H1 (cell line): Measurements from ENCODE around the gene PIP4K2C. TPM values are rescaled to one million over a fixed set of nuclear protein-coding genes. Genes with fewer than 3 reads are reported as not detected.

Source experiments
- CTCF ChIA-PET: fragments of 300-600 bp; sonication (Branson Sonifier 250); formaldehyde crosslinking; loops from one replicate; lab custom pipeline; 2021; ENCODE audit not compliant: partially characterized antibody; lab: Charles Lee
- POLR2A ChIA-PET: fragments of 300-600 bp; sonication (Branson Sonifier 250); formaldehyde crosslinking; loops from one replicate; lab custom pipeline; 2021; ENCODE audit warnings: inconsistent platforms; ENCODE audit not compliant: partially characterized antibody; lab: Charles Lee
- DNase-seq, 2 experiments: peaks; one replicate each; pipeline versions ENCODE4 v3.0.0 to v3.0.0-alpha.2; 2010 to 2022; ENCODE audit warnings: low spot score in 2 of 2, low read depth in 1 of 2, mixed read lengths in 1 of 2
- FAIRE-seq: peaks from 2 replicates; lab custom pipeline; 2011; peaks lifted over from hg19 to GRCh38; lab: Jason Lieb, UNC
- H2AFZ ChIP-seq: 2 replicates; pipeline ENCODE4 v1.8.1; 2012; ENCODE audit warnings: low read length, inconsistent platforms
- H2AK5ac ChIP-seq: 2 replicates; pipeline ENCODE4 v1.6.1; 2013; ENCODE audit warnings: low read depth, low read length
- H2BK120ac ChIP-seq: replicated peaks from 2 replicates; pipeline ENCODE3; 2013; ENCODE audit warnings: low read depth, low read length, inconsistent platforms
- H2BK12ac ChIP-seq: 2 replicates; pipeline ENCODE4 v1.6.1; 2013; ENCODE audit warnings: low read depth, low read length
- H2BK15ac ChIP-seq: 2 replicates; pipeline ENCODE4 v1.6.1; 2013; ENCODE audit warnings: low read length
- H2BK20ac ChIP-seq: 2 replicates; pipeline ENCODE4 v1.6.1; 2013; ENCODE audit warnings: low read length
- H2BK5ac ChIP-seq: 2 replicates; pipeline ENCODE4 v1.6.1; 2013; ENCODE audit warnings: low read depth, low read length
- H3K14ac ChIP-seq: 2 replicates; pipeline ENCODE4 v1.6.1; 2013; ENCODE audit warnings: inconsistent platforms; ENCODE audit not compliant: insufficient read length
- H3K18ac ChIP-seq: 2 replicates; pipeline ENCODE4 v1.6.1; 2013; ENCODE audit warnings: low read length; ENCODE audit errors: extremely low read depth
- H3K23ac ChIP-seq: 2 replicates; pipeline ENCODE4 v1.6.1; 2013; ENCODE audit warnings: inconsistent platforms; ENCODE audit not compliant: insufficient read length
- H3K23me2 ChIP-seq: 2 replicates; pipeline ENCODE4 v1.6.1; 2013; ENCODE audit warnings: low read depth, low read length
- H3K27ac ChIP-seq: 2 replicates; pipeline ENCODE4 v1.6.1; 2011; ENCODE audit warnings: low read depth, low read length, inconsistent platforms
- H3K27me3 ChIP-seq, 4 experiments: replicated peaks in 1 of 4; 1 replicate in 1 of 4; 2 replicates in 3 of 4; pipeline versions ENCODE4 v1.6.1 to v1.8.1; 2011 to 2013; ENCODE audit warnings: low read length in 3 of 4, mild to moderate bottlenecking in 3 of 4, inconsistent platforms in 2 of 4, mixed read lengths in 2 of 4, moderate library complexity in 1 of 4; ENCODE audit not compliant: control insufficient read depth in 3 of 4, insufficient read depth in 3 of 4; ENCODE audit errors: extremely low read depth in 1 of 4
- H3K36me3 ChIP-seq, 4 experiments: 2 replicates each; pipeline versions ENCODE4 v1.6.1 to v1.8.1; 2011 to 2013; ENCODE audit warnings: mild to moderate bottlenecking in 4 of 4, low read length in 3 of 4, moderate library complexity in 2 of 4, control low read depth in 1 of 4, inconsistent platforms in 1 of 4; ENCODE audit not compliant: insufficient read depth in 4 of 4, control insufficient read depth in 2 of 4
- H3K4ac ChIP-seq: replicated peaks from 2 replicates; pipeline ENCODE3; 2013; ENCODE audit warnings: low read length, low read depth, mixed read lengths, inconsistent platforms; ENCODE audit not compliant: insufficient read length
- H3K4me1 ChIP-seq, 4 experiments: replicated peaks in 1 of 4; 1 replicate in 1 of 4; 2 replicates in 3 of 4; pipeline versions ENCODE4 v1.6.1 to v1.8.1; 2011 to 2013; ENCODE audit warnings: low read length in 3 of 4, inconsistent platforms in 2 of 4, mixed read lengths in 1 of 4; ENCODE audit not compliant: insufficient read depth in 4 of 4, control insufficient read depth in 3 of 4
- H3K4me2 ChIP-seq, 2 experiments: 2 replicates each; pipeline versions ENCODE4 v1.6.1 to v1.8.1; 2011 to 2013; ENCODE audit warnings: low read depth in 2 of 2, low read length in 2 of 2, control low read depth in 1 of 2, inconsistent platforms in 1 of 2, mild to moderate bottlenecking in 1 of 2; ENCODE audit not compliant: insufficient read depth in 1 of 2
- H3K4me3 ChIP-seq, 4 experiments: fragments of 200-600, 300-600 bp in 1 of 4; sonication (generic), shearing (Covaris generic), sonication (Bioruptor Twin) in 1 of 4; 2 replicates each; pipeline versions ENCODE4 v1.5.1 to v1.8.1; 2011 to 2016; ENCODE audit warnings: low read length in 4 of 4, low read depth in 3 of 4, control low read depth in 2 of 4, inconsistent platforms in 2 of 4, mild to moderate bottlenecking in 2 of 4, mixed read lengths in 1 of 4, moderate library complexity in 1 of 4; ENCODE audit not compliant: insufficient read depth in 2 of 4; ENCODE audit errors: extremely low read depth in 1 of 4
- H3K56ac ChIP-seq: replicated peaks from 2 replicates; pipeline ENCODE3; 2013; ENCODE audit warnings: low read depth, mild to moderate bottlenecking, mixed read lengths, low read length, inconsistent platforms; ENCODE audit not compliant: insufficient read length
- H3K79me1 ChIP-seq: 2 replicates; pipeline ENCODE4 v1.6.1; 2013; ENCODE audit warnings: low read depth, low read length, control low read depth
- H3K79me2 ChIP-seq, 2 experiments: 2 replicates each; pipeline versions ENCODE4 v1.6.1 to v1.8.1; 2012 to 2013; ENCODE audit warnings: low read length in 2 of 2, mild to moderate bottlenecking in 2 of 2, inconsistent platforms in 1 of 2; ENCODE audit not compliant: insufficient read depth in 2 of 2, control insufficient read depth in 1 of 2
- H3K9ac ChIP-seq, 4 experiments: replicated peaks in 1 of 4; 1 replicate in 1 of 4; 2 replicates in 3 of 4; pipeline versions ENCODE4 v1.6.1 to v1.8.1; 2011 to 2013; ENCODE audit warnings: low read depth in 3 of 4, low read length in 3 of 4, control low read depth in 2 of 4, mild to moderate bottlenecking in 2 of 4, moderate library complexity in 2 of 4, inconsistent platforms in 1 of 4; ENCODE audit errors: extremely low read depth in 1 of 4
- H3K9me3 ChIP-seq, 2 experiments: 2 replicates each; pipeline versions ENCODE4 v1.6.1 to v1.8.1; 2012 to 2013; ENCODE audit warnings: mild to moderate bottlenecking in 2 of 2, moderate library complexity in 2 of 2, control low read depth in 1 of 2, inconsistent platforms in 1 of 2, low read depth in 1 of 2, low read length in 1 of 2, mixed read lengths in 1 of 2; ENCODE audit not compliant: insufficient read depth in 2 of 2
- H4K20me1 ChIP-seq, 2 experiments: replicated peaks in 1 of 2; 2 replicates each; pipeline versions ENCODE3 to v1.8.1; 2011 to 2013; ENCODE audit warnings: inconsistent platforms in 2 of 2, low read length in 2 of 2, mild to moderate bottlenecking in 1 of 2; ENCODE audit not compliant: insufficient read depth in 2 of 2, control insufficient read depth in 1 of 2
- H4K5ac ChIP-seq: 2 replicates; pipeline ENCODE4 v1.6.1; 2013; ENCODE audit warnings: low read length, low read depth, mixed read lengths, inconsistent platforms; ENCODE audit not compliant: insufficient read length
- H4K8ac ChIP-seq: 2 replicates; pipeline ENCODE4 v1.8.0; 2013; ENCODE audit warnings: mild to moderate bottlenecking, moderate library complexity, low read length, inconsistent platforms; ENCODE audit not compliant: insufficient read depth; ENCODE audit errors: extremely low read depth
- H4K91ac ChIP-seq: replicated peaks from 2 replicates; pipeline ENCODE3; 2013; ENCODE audit warnings: low read length, mixed read lengths, inconsistent platforms; ENCODE audit not compliant: insufficient read length
- BACH1 ChIP-seq: IDR thresholded peaks from 2 replicates; pipeline ENCODE4 v1.6.1; 2012; ENCODE audit warnings: low read length, improper control_type of control experiment
- BCL11A ChIP-seq, 2 experiments: IDR thresholded peaks; one replicate each; pipeline ENCODE4 v1.6.1; 2011; ENCODE audit warnings: low read depth in 2 of 2, low read length in 2 of 2, mild to moderate bottlenecking in 2 of 2
- GABPA ChIP-seq: IDR thresholded peaks from 2 replicates; pipeline ENCODE4 v1.6.1; 2011; ENCODE audit warnings: mild to moderate bottlenecking, low read length, moderate library complexity, borderline replicate concordance; ENCODE audit not compliant: insufficient read depth
- MAFK ChIP-seq: IDR thresholded peaks from 2 replicates; pipeline ENCODE4 v1.6.1; 2012; ENCODE audit warnings: low read depth, mild to moderate bottlenecking, improper control_type of control experiment, low read length
- MAX ChIP-seq: IDR thresholded peaks from 2 replicates; pipeline ENCODE4 v1.6.1; 2012; ENCODE audit warnings: inconsistent platforms
- POLR2A ChIP-seq, 2 experiments: IDR thresholded peaks; 1 replicate in 1 of 2; 2 replicates in 1 of 2; pipeline ENCODE4 v1.6.1; 2011; ENCODE audit warnings: low read depth in 2 of 2, low read length in 2 of 2, mild to moderate bottlenecking in 2 of 2; ENCODE audit errors: control extremely low read depth in 1 of 2
- RFX5 ChIP-seq: IDR thresholded peaks from 2 replicates; pipeline ENCODE4 v1.6.1; 2011; ENCODE audit warnings: low read depth, low read length, improper control_type of control experiment, borderline replicate concordance
- SAP30 ChIP-seq: fragments of 300-600 bp; sonication (generic); IDR thresholded peaks from 2 replicates; pipeline ENCODE4 v1.7.1; 2012; ENCODE audit warnings: low read length, moderate library complexity, mild to moderate bottlenecking, inconsistent platforms; ENCODE audit not compliant: insufficient read depth, insufficient replicate concordance
- SIRT6 ChIP-seq: IDR thresholded peaks from one replicate; pipeline ENCODE4 v1.7.1; 2012; ENCODE audit warnings: low read length, inconsistent platforms
- SP1 ChIP-seq: IDR thresholded peaks from 2 replicates; pipeline ENCODE4 v1.6.1; 2011; ENCODE audit warnings: low read depth, low read length
- SRF ChIP-seq: IDR thresholded peaks from 2 replicates; pipeline ENCODE4 v1.6.1; 2011; ENCODE audit warnings: mild to moderate bottlenecking, low read depth, low read length, moderate library complexity
- TAF1 ChIP-seq: IDR thresholded peaks from 2 replicates; pipeline ENCODE4 v1.6.1; 2011; ENCODE audit warnings: mild to moderate bottlenecking, low read depth, low read length
- WGBS, 2 experiments: shearing (Covaris generic) in 1 of 2; methylation state at CpG; one replicate each; pipeline versions ENCODE4 v1.1.6 to v1.1.7; 2013 to 2015; ENCODE audit warnings: low lambda C conversion rate in 2 of 2, mixed read lengths in 2 of 2, inconsistent platforms in 1 of 2, low coverage in 1 of 2, missing lambda C conversion rate in 1 of 2; ENCODE audit not compliant: insufficient replicate concordance in 2 of 2, insufficient coverage in 1 of 2, insufficient read length in 1 of 2; ENCODE audit errors: extremely low coverage in 1 of 2, missing lambda C conversion rate in 1 of 2; 5-methylcytosine and 5-hydroxymethylcytosine counted together
- polyA plus RNA-seq, 7 experiments: library from polyadenylated mRNA; depleted of rRNA in 3 of 7; stranded (reverse) in 5 of 7; unstranded in 2 of 7; fragments of >200 nt in 5 of 7; fragments of 200-250 nt in 2 of 7; gene quantifications; 1 replicate in 5 of 7; 2 replicates in 1 of 7; 4 replicates in 1 of 7; pipeline versions ENCODE4 v1.2.1 to v1.2.3, GENCODE V29; 2011 to 2013; ENCODE audit warnings: missing spikeins in 2 of 7, mixed read lengths in 2 of 7
- total RNA-seq: library from RNA; stranded (reverse); fragmentation: NEBNext Ultra II Directional; extraction: Animal tissue kit (Norgen Biotek cat#: 25700); gene quantifications from 2 replicates; pipeline ENCODE4 v1.2.1, GENCODE V29; 2021

PIP4K2C gene
- total and polyA plus RNA-seq, 2 of the 8 experiments (the other 6 are each of a cell fraction or from before 2014, with no cell fraction given), result 25.0 to 27.1 TPM

DNA sequence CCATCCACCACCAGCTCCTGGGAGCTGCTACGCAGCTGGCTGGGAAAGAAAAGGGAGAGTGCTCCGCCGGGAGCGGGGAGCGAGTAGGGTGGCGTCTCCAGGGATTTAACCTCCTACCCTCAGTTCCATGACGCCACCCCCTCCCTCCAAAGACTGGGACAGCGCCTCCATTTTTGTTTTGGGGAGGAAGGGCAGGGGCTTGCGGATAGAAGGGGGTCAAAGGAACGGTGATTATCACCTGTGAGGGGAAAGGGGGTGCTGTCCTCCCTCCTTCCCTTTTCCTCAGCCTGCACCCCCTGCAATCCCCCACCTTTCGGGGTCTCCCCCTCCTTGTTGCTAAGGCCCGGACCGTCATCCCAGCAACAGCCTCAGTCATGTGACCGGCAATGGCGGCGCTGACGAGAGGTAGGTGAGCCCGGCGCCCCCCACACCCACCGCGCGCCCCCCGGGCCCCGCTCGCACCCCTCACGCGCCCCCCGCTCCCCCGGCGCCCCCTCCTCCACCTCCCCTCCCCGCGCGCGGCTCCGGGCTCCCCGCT, 13.5 kb downstream of the PIP4K2C start, which contains the start of gene DTX3:
TSS of gene DTX3 (plus strand) at position 371 of the 538 bp plus-strand sequence. CDS start 1,694 bp downstream, outside the sequence.
- H3K23me2 ChIP-seq, result peaks cover 14% of the 10 kb centered on the region
- H3K4ac ChIP-seq, result no peak within 1 kb of the TSS
- H4K91ac ChIP-seq, result peak within 1 kb of the TSS; percentile 96
- H4K5ac ChIP-seq, result peak within 1 kb of the TSS; percentile 88
- whole genome bisulfite sequencing, 2 experiments, result 0% methylated on average over 8 of the region's 36 CpGs; no CpG with 5 or more reads in 1 of the 2 experiments
- peak within 1 kb of the TSS; percentile 63; the same call in 1 of the 2 replicates for H2BK12ac ChIP-seq
- H2BK15ac ChIP-seq, result no peak within 1 kb of the TSS; the same call in 1 of the 2 replicates
- H3K56ac ChIP-seq, result peak within 1 kb of the TSS; percentile 83
- H2AK5ac ChIP-seq, result no peak within 1 kb of the TSS
- H3K4me3 ChIP-seq, result peak within 1 kb of the TSS; percentile 53 to 84 (median 78)
- H3K27ac ChIP-seq, result peak within 1 kb of the TSS; percentile 93
- FAIRE-seq (no peak), DNase-seq (peak in 1 of 2 experiments; percentile 70)
- no peak within 1 kb of the TSS for H2BK20ac ChIP-seq
- H3K18ac ChIP-seq, result peak within 1 kb of the TSS; percentile 71
- no peaks in the 10 kb centered on the region for H3K9me3 ChIP-seq
- peak within 1 kb of the TSS; percentile 80 to 83 for H3K4me2 ChIP-seq
- peak within 1 kb of the TSS; percentile 85 for H4K8ac ChIP-seq
- POLR2A ChIA-PET, result interaction anchor here (0.6 to 7.7 kb wide), 9 partner anchors 10 to 469 kb away, joined by 3 to 60 read pairs (median 5); partner anchors contain the start of gene PIP4K2C
- H3K14ac ChIP-seq, result peak within 1 kb of the TSS; percentile 57
- 0 out of 7 replicates have a peak, but pooled peaks cover 0 to 4% (median 0%) of the 10 kb centered on the region in 4 experiments for H3K27me3 ChIP-seq
- H3K9ac ChIP-seq, result peak within 1 kb of the TSS; percentile 59 to 85 (median 81)
- peaks cover 7 to 11% (median 9%) of the 10 kb centered on the region in 4 experiments for H3K4me1 ChIP-seq
- peak within 1 kb of the TSS; percentile 94 for H2AFZ ChIP-seq
- CTCF ChIA-PET, result interaction anchor here (0.6 to 6.3 kb wide), 7 partner anchors 14 to 29 kb away, joined by 3 to 40 read pairs (median 5); partner anchors contain the start of gene PIP4K2C
- peaks cover 0 to 10% of the 10 kb centered on the region in 2 experiments; a peak in 1 of 4 replicates for H3K79me2 ChIP-seq
- H4K20me1 ChIP-seq, result peaks cover 0 to 2% of the 10 kb centered on the region in 2 experiments
- peak within 1 kb of the TSS; percentile 90 for H2BK120ac ChIP-seq
- H3K79me1 ChIP-seq, result no peaks in the 10 kb centered on the region; the same call in 1 of the 2 replicates
- peaks cover 5 to 19% (median 13%) of the 10 kb centered on the region in 4 experiments; a peak in 6 of 8 replicates for H3K36me3 ChIP-seq
- H3K23ac ChIP-seq, result no peak within 1 kb of the TSS
- H2BK5ac ChIP-seq, result peak within 1 kb of the TSS; percentile 95; the same call in 1 of the 2 replicates
- TF ChIP-seq GABPA (no peak), SRF (no peak), SIRT6 (no peak), SP1 (no peak), RFX5 (no peak), BACH1 (no peak), POLR2A (IDR thresholded peaks at IDR 0.05; ENCODE audit: control extremely low read depth in 1 of 2, low read depth in 2 of 2, low read length in 2 of 2) (peak in 1 of 2 experiments; percentile 18; a peak in 1 of 3 replicates), MAX (no peak), SAP30 (no peak), MAFK (no peak), BCL11A (IDR thresholded peaks at IDR 0.05; ENCODE audit: low read depth in 2 of 2, low read length in 2 of 2) (no peak), TAF1 (peak; percentile 67)
